Measurements from ENCODE around the gene KCNA10. TPM values are rescaled to one million over a fixed set of nuclear protein-coding genes. Genes with fewer than 3 reads are reported as not detected.

Gene KCNA10
- total RNA-seq, 1 experiment from 2014 or later: not detected

- no peak overlapping the region for H2AFZ ChIP-seq (ENCODE audit: low read length)
- no peaks in the 10 kb centered on the region for H3K9me3 ChIP-seq (ENCODE audit: low read length)
- H3K79me2 ChIP-seq (ENCODE audit: low read length): no peaks in the 10 kb centered on the region
- ChIA-PET POLR2A (ENCODE audit: unreplicated experiment) (no interaction called here), CTCF (no interaction called here)
- H3K4me2 ChIP-seq (ENCODE audit: low read length): no peak overlapping the region
- H3K9me2 ChIP-seq (replicated peaks; ENCODE audit: low read length): no peaks in the 10 kb centered on the region
- no peaks in the 10 kb centered on the region for H3K4me1 ChIP-seq (ENCODE audit: insufficient read depth, low read length)
- DNase-seq (no peak), ATAC-seq (no peak)
- no peak overlapping the region for H3K4me3 ChIP-seq (ENCODE audit: low read length)
- intact Hi-C loops (cut with micrococcal nuclease): loop anchor here (5.0 kb wide), 1 partner anchor 67 kb away; no protein-coding TSS in a partner anchor
- TF ChIP-seq, protein P1, sequence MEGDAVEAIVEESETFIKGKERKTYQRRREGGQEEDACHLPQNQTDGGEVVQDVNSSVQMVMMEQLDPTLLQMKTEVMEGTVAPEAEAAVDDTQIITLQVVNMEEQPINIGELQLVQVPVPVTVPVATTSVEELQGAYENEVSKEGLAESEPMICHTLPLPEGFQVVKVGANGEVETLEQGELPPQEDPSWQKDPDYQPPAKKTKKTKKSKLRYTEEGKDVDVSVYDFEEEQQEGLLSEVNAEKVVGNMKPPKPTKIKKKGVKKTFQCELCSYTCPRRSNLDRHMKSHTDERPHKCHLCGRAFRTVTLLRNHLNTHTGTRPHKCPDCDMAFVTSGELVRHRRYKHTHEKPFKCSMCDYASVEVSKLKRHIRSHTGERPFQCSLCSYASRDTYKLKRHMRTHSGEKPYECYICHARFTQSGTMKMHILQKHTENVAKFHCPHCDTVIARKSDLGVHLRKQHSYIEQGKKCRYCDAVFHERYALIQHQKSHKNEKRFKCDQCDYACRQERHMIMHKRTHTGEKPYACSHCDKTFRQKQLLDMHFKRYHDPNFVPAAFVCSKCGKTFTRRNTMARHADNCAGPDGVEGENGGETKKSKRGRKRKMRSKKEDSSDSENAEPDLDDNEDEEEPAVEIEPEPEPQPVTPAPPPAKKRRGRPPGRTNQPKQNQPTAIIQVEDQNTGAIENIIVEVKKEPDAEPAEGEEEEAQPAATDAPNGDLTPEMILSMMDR (conservative IDR thresholded peaks at IDR 0.05; ENCODE audit: low read depth, low read length): no peak
- TF ChIP-seq EZH2 (IDR thresholded peaks at IDR 0.05; ENCODE audit: low read length, unreplicated experiment): no peak
- no peak for TF ChIP-seq EZH2phosphoT487 (IDR thresholded peaks at IDR 0.05; ENCODE audit: borderline replicate concordance, low read length)
- H3K27ac ChIP-seq (ENCODE audit: low read length): no peak overlapping the region
- H3F3A ChIP-seq (ENCODE audit: low read length, unreplicated experiment): no peaks in the 10 kb centered on the region
- BruUV-seq (replicated peaks): no TSS peak
- H3K27me3 ChIP-seq (ENCODE audit: low read length): peaks cover 54% of the 10 kb centered on the region
- no peak overlapping the region for H3K9ac ChIP-seq (ENCODE audit: low read length)
- H4K20me1 ChIP-seq (ENCODE audit: low read length): no peaks in the 10 kb centered on the region
- H3K36me3 ChIP-seq (ENCODE audit: low read depth, low read length): no peaks in the 10 kb centered on the region
These were observed 30.9 kb upstream of the KCNA10 start for GRCh38 chr1:110549831-110550230.

DNA sequence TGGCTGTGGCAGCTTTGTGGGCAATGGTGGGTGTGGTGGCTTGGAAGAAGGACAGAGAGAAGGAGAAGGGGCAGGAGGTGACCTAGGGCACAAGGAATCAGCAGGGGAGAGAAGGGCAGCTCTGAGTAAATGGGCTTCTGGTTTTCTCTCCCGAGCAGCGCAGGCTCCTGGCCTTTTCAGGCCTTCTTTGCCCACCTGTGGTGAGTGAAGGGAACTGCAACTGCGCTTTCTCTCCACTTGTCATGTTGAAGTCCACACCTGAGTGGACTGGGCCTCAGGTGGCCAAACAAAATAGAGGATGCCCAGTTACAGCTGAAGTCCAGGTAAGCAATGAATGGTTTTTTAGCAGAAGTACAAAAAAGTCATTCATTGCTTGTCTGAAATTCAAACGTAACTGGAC is 29.4 kb upstream of the KCNA10 start:
- H4K20me1 ChIP-seq (ENCODE audit: low read length): no peaks in the 10 kb centered on the region
- H3K4me3 ChIP-seq (ENCODE audit: low read length): no peak overlapping the region
- H3K4me2 ChIP-seq (ENCODE audit: low read length): no peak overlapping the region
- CTCF ChIA-PET: no interaction called here
- no peaks in the 10 kb centered on the region for H3K36me3 ChIP-seq (ENCODE audit: low read depth, low read length)
- POLR2A ChIA-PET (ENCODE audit: unreplicated experiment): no interaction called here
- H3K9me2 ChIP-seq (replicated peaks; ENCODE audit: low read length): no peaks in the 10 kb centered on the region
- no peak overlapping the region for H2AFZ ChIP-seq (ENCODE audit: low read length)
- DNase-seq (peak; percentile 62), ATAC-seq (peak; percentile 92)
- BruUV-seq (replicated peaks): no TSS peak
- TF ChIP-seq EZH2 (IDR thresholded peaks at IDR 0.05; ENCODE audit: low read length, unreplicated experiment) (no peak), EZH2phosphoT487 (IDR thresholded peaks at IDR 0.05; ENCODE audit: borderline replicate concordance, low read length) (no peak)
- TF ChIP-seq, protein P1 (conservative IDR thresholded peaks at IDR 0.05; ENCODE audit: low read depth, low read length): peak; percentile 63
- peaks cover 43% of the 10 kb centered on the region for H3K27me3 ChIP-seq (ENCODE audit: low read length)
- intact Hi-C loops (cut with micrococcal nuclease): loop anchor here (5.0 kb wide), 1 partner anchor 69 kb away; no protein-coding TSS in a partner anchor
- no peak overlapping the region for H3K27ac ChIP-seq (ENCODE audit: low read length)
- no peaks in the 10 kb centered on the region for H3F3A ChIP-seq (ENCODE audit: low read length, unreplicated experiment)
- H3K79me2 ChIP-seq (ENCODE audit: low read length): no peaks in the 10 kb centered on the region
- no peaks in the 10 kb centered on the region for H3K4me1 ChIP-seq (ENCODE audit: insufficient read depth, low read length)
- H3K9me3 ChIP-seq (ENCODE audit: low read length): no peaks in the 10 kb centered on the region
- H3K9ac ChIP-seq (ENCODE audit: low read length): no peak overlapping the region

- Histone ChIP-seq H4K20me1 (ENCODE audit: low read length) (no peaks in the 10 kb centered on the region), H3K4me1 (ENCODE audit: insufficient read depth, low read length) (no peaks in the 10 kb centered on the region), H3K4me2 (ENCODE audit: low read length) (no peak overlapping the region), H3F3A (ENCODE audit: low read length, unreplicated experiment) (no peaks in the 10 kb centered on the region), H3K79me2 (ENCODE audit: low read length) (no peaks in the 10 kb centered on the region), H3K9me3 (ENCODE audit: low read length) (no peaks in the 10 kb centered on the region), H3K36me3 (ENCODE audit: low read depth, low read length) (no peaks in the 10 kb centered on the region), H3K9ac (ENCODE audit: low read length) (no peak overlapping the region), H3K27me3 (ENCODE audit: low read length) (peaks cover 29% of the 10 kb centered on the region), H3K9me2 (replicated peaks; ENCODE audit: low read length) (no peaks in the 10 kb centered on the region), H3K27ac (ENCODE audit: low read length) (no peak overlapping the region), H2AFZ (ENCODE audit: low read length) (no peak overlapping the region), H3K4me3 (ENCODE audit: low read length) (no peak overlapping the region)
- no peak for TF ChIP-seq EZH2phosphoT487 (IDR thresholded peaks at IDR 0.05; ENCODE audit: borderline replicate concordance, low read length)
- TF ChIP-seq, protein P1 (conservative IDR thresholded peaks at IDR 0.05; ENCODE audit: low read depth, low read length): no peak
- TF ChIP-seq EZH2 (IDR thresholded peaks at IDR 0.05; ENCODE audit: low read length, unreplicated experiment): no peak
- POLR2A ChIA-PET (ENCODE audit: unreplicated experiment): no interaction called here
- intact Hi-C loops (cut with micrococcal nuclease): loop anchor here (5.0 kb wide), 1 partner anchor 70 kb away; no protein-coding TSS in a partner anchor
- CTCF ChIA-PET: no interaction called here
- DNase-seq: no peak
- no TSS peak for BruUV-seq (replicated peaks)
- ATAC-seq: no peak
These were observed 28.0 kb upstream of the KCNA10 start for GRCh38 chr1:110547017-110547416.
